Heart right ventricle (tissue), 16 donors: ENCODE data around the gene PDE1C. TPM values are rescaled to one million over a fixed set of nuclear protein-coding genes. Genes with fewer than 3 reads are reported as not detected.

Experiments
- ATAC-seq, 8 donors: fragments of 200-7000 bp; cut with Tn5 transposase; one replicate each; pipeline ENCODE4 v1.9.1; 2020; ENCODE audit warnings: mild to moderate bottlenecking in 8 of 8, moderate library complexity in 8 of 8, moderate number of reproducible peaks in 1 of 8
- DNase-seq, 2 donors: peaks; one replicate each; pipeline ENCODE4 v3.0.0-alpha.2; 2020
- H3K27ac ChIP-seq, 10 donors: fragments of 200-600 bp; sonication (generic) in 2 of 10; one replicate each; pipeline versions ENCODE4 v1.5.0 to v1.8.0; 2020 to 2022; ENCODE audit warnings: mild to moderate bottlenecking in 3 of 10
- H3K27me3 ChIP-seq, 7 donors: fragments of 200-600 bp; one replicate each; pipeline ENCODE4 v1.8.0; 2021 to 2022; ENCODE audit warnings: mild to moderate bottlenecking in 2 of 7
- H3K36me3 ChIP-seq, 9 donors: fragments of 200-600 bp; sonication (generic) in 1 of 9; one replicate each; pipeline versions ENCODE4 v1.5.0 to v1.8.0; 2020 to 2022; ENCODE audit warnings: mild to moderate bottlenecking in 2 of 9
- H3K4me1 ChIP-seq, 9 donors: fragments of 200-600 bp; sonication (generic) in 1 of 9; one replicate each; pipeline versions ENCODE4 v1.5.0 to v1.8.0; 2020 to 2022; ENCODE audit warnings: mild to moderate bottlenecking in 4 of 9
- H3K4me3 ChIP-seq, 10 donors: fragments of 200-600 bp; sonication (generic) in 2 of 10; one replicate each; pipeline versions ENCODE4 v1.5.0 to v1.8.0; 2020 to 2022; ENCODE audit warnings: mild to moderate bottlenecking in 7 of 10, moderate library complexity in 2 of 10
- H3K9me3 ChIP-seq, 11 donors: fragments of 200-600 bp in 10 of 11; sonication (generic) in 2 of 11; one replicate each; pipeline versions ENCODE4 v1.5.0 to v1.8.0; 2013 to 2022; ENCODE audit warnings: mild to moderate bottlenecking in 2 of 11, control low read depth in 1 of 11, moderate library complexity in 1 of 11
- CTCF ChIP-seq, 9 donors: fragments of 200-600 bp; sonication (generic) in 2 of 9; IDR thresholded peaks; one replicate each; pipeline versions ENCODE4 v1.5.0 to v1.8.0; 2021 to 2022; ENCODE audit warnings: antibody characterized with exemption in 9 of 9, mild to moderate bottlenecking in 5 of 9, moderate library complexity in 1 of 9
- WGBS, 2 donors: extraction: QIAGEN DNeasy Blood & Tissue Kit; methylation state at CpG; one replicate each; pipeline ENCODE4 v1.1.7; 2013; ENCODE audit warnings: inconsistent platforms in 1 of 2; 5-methylcytosine and 5-hydroxymethylcytosine counted together
- intact Hi-C, 10 donors: fragments of 100-400 bp; cut with DNase I; formaldehyde crosslinking; loops; one replicate each; pipeline versions ENCODE4 v1.11.1 to v1.14.2; 2022
- polyA plus RNA-seq, 2 donors: library from polyadenylated mRNA; stranded (reverse); fragments of 200-250 nt; gene quantifications; one replicate each; pipeline ENCODE4 v1.2.3, GENCODE V29; 2013
- total RNA-seq, 10 donors: library from RNA; stranded (reverse); fragmentation: NEBNext Ultra II Directional in 3 of 10; extraction: Animal tissue kit (Norgen Biotek cat#: 25700) in 3 of 10; gene quantifications; one replicate each; pipeline versions ENCODE4 v1.2.1 to v1.2.4, GENCODE V29; 2021 to 2023
- donor health status: Arrhythmogenic right ventricular cardiomyopathy.
- donor health status: ischemic (EF 13 %, LVEDD 7.1; RV severe dilation, severe dysfunction).
- donor health status: healthy with polysubstance abuse.
- donor health status: DM: no; HTN: yes; CAD: no.
- donor health status: DM: no; HTN: no; CAD: no.
- donor health status: ischemic (EF 25% LVEDD 6.9; RV normal size, moderate dysfunction).
- donor health status: ischemic (EF 25% LVEDD 5.7; RV mildly dilated, moderate dysfunction).
- donor health status: healthy.
- donor health status: DM: yes; HTN: yes; CAD: no.
- donor health status: Ischemic cardiomyopathy.
- donor health status: ischemic (EF 35%, LVEDD 5.7; RV mildly dilated, moderate dysfunction).
- donor health status: nonischemic (EF 11% LVEDD 7.7; RV severe dilation, severe dysfunction).
- donor health status: DM: yes; HTN: yes; CAD: no.
- donor health status: PGD.
- donor health status: ischemic (EF 29% LVEDD 5.4; RV normal size, mild dysfunction).
- donor health status: nonischemic (EF 23%, LVEDD 6.1; RV moderate dilation, normal function).

PDE1C gene
- total and polyA plus RNA-seq, 12 donors, result 11.7 to 315 (median 175) TPM

- WGBS, 2 donors, result 53 to 70% methylated on average over 5 of the region's 5 CpGs
- H3K4me3 ChIP-seq, result no peak overlapping the region
- peaks cover 0 to 75% (median 38%) of the 10 kb centered on the region in 9 donors for H3K4me1 ChIP-seq
- H3K27ac ChIP-seq, result peak overlapping the region in 3 of 10 donors; percentile 3 to 46 (median 3)
- no peaks in the 10 kb centered on the region for H3K27me3 ChIP-seq
- H3K36me3 ChIP-seq, result no peaks in the 10 kb centered on the region
- H3K9me3 ChIP-seq, result no peaks in the 10 kb centered on the region
- DNase-seq (no peak), ATAC-seq (no peak)
- intact Hi-C loops, result no loop called here
- TF ChIP-seq CTCF (IDR thresholded peaks at IDR 0.05), result no peak
Measured at GRCh38 chr7:31955021-31955420, 115.2 kb downstream of the PDE1C start.

- Histone ChIP-seq H3K9me3 (no peaks in the 10 kb centered on the region), H3K4me1 (peaks cover 0 to 79% (median 38%) of the 10 kb centered on the region in 9 donors), H3K36me3 (no peaks in the 10 kb centered on the region), H3K27ac (peak overlapping the region in 2 of 10 donors; percentile 3), H3K4me3 (no peak overlapping the region), H3K27me3 (no peaks in the 10 kb centered on the region)
- 89 to 92% methylated on average over 2 of the region's 2 CpGs for WGBS, 2 donors
- no peak for TF ChIP-seq CTCF (IDR thresholded peaks at IDR 0.05)
- no peak for DNase-seq
- intact Hi-C loops, result no loop called here
- ATAC-seq, result no peak
Measured at GRCh38 chr7:31954500-31954899, 115.7 kb downstream of the PDE1C start.

- DNase-seq (no peak), ATAC-seq (no peak)
- intact Hi-C loops, result no loop called here
- TF ChIP-seq CTCF (IDR thresholded peaks at IDR 0.05), result no peak
- Histone ChIP-seq H3K4me3 (no peak overlapping the region), H3K4me1 (peaks cover 0 to 80% (median 41%) of the 10 kb centered on the region in 9 donors), H3K9me3 (no peaks in the 10 kb centered on the region), H3K27ac (no peak overlapping the region), H3K27me3 (no peaks in the 10 kb centered on the region), H3K36me3 (no peaks in the 10 kb centered on the region)
- 80 to 81% methylated on average over 2 of the region's 2 CpGs for WGBS, 2 donors
Measured at GRCh38 chr7:31953432-31953831, 116.8 kb downstream of the PDE1C start.

GRCh38 chr7:31950091-31950755 lies 120.0 kb downstream of the PDE1C start:
- TF ChIP-seq CTCF (IDR thresholded peaks at IDR 0.05), result no peak
- Histone ChIP-seq H3K27me3 (no peaks in the 10 kb centered on the region), H3K4me1 (peaks cover 0 to 61% (median 23%) of the 10 kb centered on the region in 9 donors), H3K36me3 (no peaks in the 10 kb centered on the region), H3K9me3 (peaks cover 0 to 20% (median 8%) of the 10 kb centered on the region in 11 donors), H3K4me3 (no peak overlapping the region), H3K27ac (no peak overlapping the region)
- intact Hi-C loops, result no loop called here
- 62 to 63% methylated on average over 4 of the region's 4 CpGs for WGBS, 2 donors
- ATAC-seq (no peak), DNase-seq (no peak)
